Activated B cell treated with CpG ODN at 0.5 μM for 24 hours (primary cell): ENCODE data around the gene VTI1A. TPM values are rescaled to one million over a fixed set of nuclear protein-coding genes. Genes with fewer than 3 reads are reported as not detected.

ENCODE experiments used
- ATAC-seq: fragments of 200-7000 bp; cut with Tn5 transposase; one replicate; pipeline ENCODE4 v1.10.0; 2021; ENCODE audit warnings: low read depth, mild to moderate bottlenecking, moderate library complexity
- CTCF ChIA-PET: fragments of 350-600 bp; sonication (Branson Sonifier 250); formaldehyde crosslinking; loops from one replicate; lab custom pipeline; 2021; ENCODE audit warnings: antibody characterized with exemption; lab: Charles Lee
- POLR2A ChIA-PET: fragments of 350-600 bp; sonication (Branson Sonifier 250); formaldehyde crosslinking; loops from one replicate; lab custom pipeline; 2021; ENCODE audit warnings: antibody characterized with exemption; lab: Charles Lee
- DNase-seq: peaks from one replicate; pipeline ENCODE4 v3.0.0; 2022
- H3K27ac Mint-ChIP-seq: one replicate; pipeline ENCODE4 v1.8.0; 2020; ENCODE audit warnings: mixed read lengths
- H3K27me3 Mint-ChIP-seq: one replicate; pipeline ENCODE4 v1.8.0; 2021; ENCODE audit warnings: mixed read lengths
- H3K36me3 Mint-ChIP-seq: one replicate; pipeline ENCODE4 v1.8.0; 2021; ENCODE audit warnings: low read depth, mixed read lengths
- H3K4me1 Mint-ChIP-seq: one replicate; pipeline ENCODE4 v1.8.0; 2021; ENCODE audit warnings: mixed read lengths
- H3K4me3 Mint-ChIP-seq: one replicate; pipeline ENCODE4 v1.8.0; 2020; ENCODE audit warnings: mild to moderate bottlenecking, mixed read lengths
- H3K9me3 Mint-ChIP-seq: one replicate; pipeline ENCODE4 v1.8.0; 2020; ENCODE audit warnings: mixed read lengths
- intact Hi-C: fragments of 100-400 bp; cut with micrococcal nuclease; formaldehyde crosslinking; loops from one replicate; pipeline ENCODE4 v1.15.1; 2024
- total RNA-seq: library from RNA; stranded (reverse); gene quantifications from 2 replicates; pipeline ENCODE4 v1.2.3, GENCODE V29; 2022
- TF ChIP-seq, protein P1 (sequence below): fragments of 200-600 bp; IDR thresholded peaks from one replicate; pipeline ENCODE4 v1.8.0; 2022; ENCODE audit warnings: antibody characterized with exemption, mild to moderate bottlenecking

The VTI1A gene
- total RNA-seq, 1 donor from 2014 or later = 74.0 TPM

DNA sequence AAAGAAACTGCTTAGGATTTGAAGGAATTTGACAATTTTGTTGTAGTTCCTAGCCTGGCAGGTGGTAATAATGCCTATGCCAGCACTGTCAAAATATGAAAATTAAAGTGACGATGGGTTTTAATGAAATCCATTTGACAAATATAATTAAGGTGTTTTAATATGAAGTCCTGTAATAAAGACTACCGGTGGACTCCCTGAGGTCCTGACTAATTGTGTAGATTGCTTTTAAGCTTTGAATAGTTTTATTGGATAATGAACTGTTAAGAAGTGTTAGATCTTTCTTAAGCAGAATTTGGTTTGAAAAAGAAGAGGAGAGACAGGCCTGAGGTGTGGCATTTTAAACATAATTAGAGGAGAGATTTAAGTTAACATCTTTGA is 197.2 kb downstream of the VTI1A start:
- Mint-ChIP-seq H3K27ac (no peak overlapping the region), H3K4me1 (no peaks in the 10 kb centered on the region), H3K36me3 (no peaks in the 10 kb centered on the region), H3K27me3 (no peaks in the 10 kb centered on the region), H3K4me3 (no peak overlapping the region), H3K9me3 (no peaks in the 10 kb centered on the region)
- no peak for ATAC-seq
- TF ChIP-seq, protein P1, sequence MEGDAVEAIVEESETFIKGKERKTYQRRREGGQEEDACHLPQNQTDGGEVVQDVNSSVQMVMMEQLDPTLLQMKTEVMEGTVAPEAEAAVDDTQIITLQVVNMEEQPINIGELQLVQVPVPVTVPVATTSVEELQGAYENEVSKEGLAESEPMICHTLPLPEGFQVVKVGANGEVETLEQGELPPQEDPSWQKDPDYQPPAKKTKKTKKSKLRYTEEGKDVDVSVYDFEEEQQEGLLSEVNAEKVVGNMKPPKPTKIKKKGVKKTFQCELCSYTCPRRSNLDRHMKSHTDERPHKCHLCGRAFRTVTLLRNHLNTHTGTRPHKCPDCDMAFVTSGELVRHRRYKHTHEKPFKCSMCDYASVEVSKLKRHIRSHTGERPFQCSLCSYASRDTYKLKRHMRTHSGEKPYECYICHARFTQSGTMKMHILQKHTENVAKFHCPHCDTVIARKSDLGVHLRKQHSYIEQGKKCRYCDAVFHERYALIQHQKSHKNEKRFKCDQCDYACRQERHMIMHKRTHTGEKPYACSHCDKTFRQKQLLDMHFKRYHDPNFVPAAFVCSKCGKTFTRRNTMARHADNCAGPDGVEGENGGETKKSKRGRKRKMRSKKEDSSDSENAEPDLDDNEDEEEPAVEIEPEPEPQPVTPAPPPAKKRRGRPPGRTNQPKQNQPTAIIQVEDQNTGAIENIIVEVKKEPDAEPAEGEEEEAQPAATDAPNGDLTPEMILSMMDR = no peak
- CTCF ChIA-PET = no interaction called here
- POLR2A ChIA-PET = no interaction called here
- intact Hi-C loops = no loop called here
- DNase-seq = no peak

DNA sequence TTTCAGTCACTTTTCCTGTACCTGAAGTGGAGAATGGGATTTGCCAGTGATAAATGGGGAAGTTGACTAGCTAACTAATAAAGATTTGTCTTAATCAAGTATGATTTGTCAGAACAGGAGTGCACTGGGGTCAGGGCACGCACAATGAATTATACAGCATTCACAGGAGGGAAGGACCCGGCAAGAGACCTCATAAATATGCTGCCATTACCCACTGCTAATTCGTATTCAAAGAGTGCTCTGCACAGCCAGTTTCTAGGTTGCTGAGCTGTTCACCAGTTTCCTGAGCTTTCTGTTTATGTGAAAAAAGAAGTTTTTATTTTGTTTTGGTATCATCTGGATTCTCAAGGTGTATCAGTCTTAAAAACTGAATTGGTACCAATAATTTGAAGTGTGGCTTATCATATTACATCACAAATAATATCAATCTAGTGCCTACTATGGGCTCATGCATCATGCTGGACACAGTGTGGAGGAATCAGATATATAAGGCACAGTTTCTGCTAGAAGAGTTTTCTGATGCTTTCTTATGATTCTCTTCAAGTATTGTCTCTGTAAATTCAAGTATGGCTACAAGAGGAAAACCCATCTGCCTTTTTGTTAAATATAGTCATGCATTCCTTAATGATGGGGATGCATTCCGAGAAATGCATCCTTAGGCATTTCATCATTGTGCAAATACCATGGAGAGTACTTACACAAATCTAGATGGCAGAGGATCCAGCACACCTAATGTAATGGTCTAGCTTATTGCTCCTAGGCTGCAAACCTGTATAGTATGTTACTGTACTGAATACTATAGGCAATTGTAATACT is 202.2 kb downstream of the VTI1A start:
- DNase-seq (no peak), ATAC-seq (no peak)
- TF ChIP-seq, protein P1 = no peak
- Mint-ChIP-seq H3K36me3 (peaks cover 9% of the 10 kb centered on the region), H3K27ac (no peak overlapping the region), H3K4me1 (no peaks in the 10 kb centered on the region), H3K4me3 (no peak overlapping the region), H3K9me3 (no peaks in the 10 kb centered on the region), H3K27me3 (no peaks in the 10 kb centered on the region)
- ChIA-PET CTCF (no interaction called here), POLR2A (no interaction called here)
- intact Hi-C loops = no loop called here

DNA sequence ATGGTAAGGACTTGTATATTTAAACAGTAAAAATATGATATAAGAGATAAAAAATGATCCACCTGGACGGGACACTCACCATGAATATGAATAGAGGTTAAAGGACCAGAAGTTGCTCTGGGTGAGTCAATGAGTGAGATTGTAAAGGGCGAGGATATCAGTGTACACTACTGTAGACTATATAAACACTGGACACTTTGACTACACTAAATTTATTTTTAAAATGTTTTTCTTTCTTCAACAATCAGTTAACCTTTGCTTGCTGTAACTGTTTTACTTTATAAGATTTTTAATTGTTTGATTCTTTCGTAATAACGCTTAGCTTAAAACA is 202.8 kb downstream of the VTI1A start:
- Mint-ChIP-seq H3K27ac (no peak overlapping the region), H3K4me1 (no peaks in the 10 kb centered on the region), H3K36me3 (peaks cover 9% of the 10 kb centered on the region), H3K4me3 (no peak overlapping the region), H3K27me3 (no peaks in the 10 kb centered on the region), H3K9me3 (no peaks in the 10 kb centered on the region)
- POLR2A ChIA-PET = no interaction called here
- no peak for ATAC-seq
- TF ChIP-seq, protein P1 = no peak
- CTCF ChIA-PET = no interaction called here
- intact Hi-C loops = no loop called here
- DNase-seq = no peak

DNA sequence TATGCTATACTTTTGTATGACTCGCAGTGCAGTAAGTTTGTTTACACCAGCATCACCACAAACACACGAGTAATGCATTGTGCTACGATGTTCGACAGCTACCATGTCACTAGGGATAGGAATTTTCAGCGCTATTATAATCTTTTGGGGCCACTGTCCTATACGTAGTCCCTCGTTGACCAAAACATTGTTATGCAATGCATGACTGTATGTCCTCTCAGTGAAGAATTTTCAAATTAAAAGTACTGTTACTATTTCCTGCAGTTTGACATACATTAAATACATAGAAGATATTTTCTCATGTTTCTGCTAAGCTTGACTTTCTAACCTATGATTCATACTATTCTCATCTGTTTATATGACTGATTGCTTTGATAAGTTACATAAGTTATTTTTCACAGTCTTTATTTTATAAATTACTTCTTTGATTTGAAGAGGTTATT is 203.6 kb downstream of the VTI1A start:
- CTCF ChIA-PET = no interaction called here
- ATAC-seq = no peak
- POLR2A ChIA-PET = no interaction called here
- Mint-ChIP-seq H3K27me3 (no peaks in the 10 kb centered on the region), H3K9me3 (no peaks in the 10 kb centered on the region), H3K27ac (no peak overlapping the region), H3K4me3 (no peak overlapping the region), H3K36me3 (peaks cover 9% of the 10 kb centered on the region), H3K4me1 (no peaks in the 10 kb centered on the region)
- DNase-seq = no peak
- intact Hi-C loops = no loop called here
- TF ChIP-seq, protein P1 = no peak

DNA sequence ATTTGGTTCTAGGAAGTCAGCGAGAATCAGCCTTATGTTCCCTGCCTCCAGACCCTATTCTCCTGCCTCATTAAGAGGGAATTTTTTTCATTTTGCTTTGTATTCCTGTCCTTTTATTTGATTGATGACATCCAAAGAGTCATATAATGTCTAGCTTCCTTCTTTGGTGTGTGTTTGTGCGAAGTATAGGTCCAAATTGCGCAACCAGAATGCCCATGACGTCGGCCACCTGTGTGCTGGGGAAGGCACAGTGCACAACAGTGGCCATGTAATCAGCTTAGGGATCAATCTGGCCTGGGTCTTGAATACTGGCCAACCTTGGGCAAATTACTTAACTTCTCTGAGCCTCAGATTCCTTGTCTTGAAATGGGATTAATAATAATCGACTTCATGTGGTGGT is 206.2 kb downstream of the VTI1A start:
- H3K4me1 Mint-ChIP-seq = no peaks in the 10 kb centered on the region
- intact Hi-C loops = no loop called here
- DNase-seq (no peak), ATAC-seq (no peak)
- POLR2A ChIA-PET = no interaction called here
- H3K27me3 Mint-ChIP-seq = no peaks in the 10 kb centered on the region
- CTCF ChIA-PET = no interaction called here
- TF ChIP-seq, protein P1 = no peak
- no peak overlapping the region for H3K4me3 Mint-ChIP-seq
- H3K9me3 Mint-ChIP-seq = no peaks in the 10 kb centered on the region
- peaks cover 14% of the 10 kb centered on the region for H3K36me3 Mint-ChIP-seq
- H3K27ac Mint-ChIP-seq = no peak overlapping the region
